A673 (cell line): ENCODE results near the gene IGFBPL1.

Source experiments
- CTCF ChIP-seq: fragments of 300-800, 200-600 bp; sonication (generic); conservative IDR thresholded peaks from 2 replicates; pipeline ENCODE4 v1.5.1; 2017; ENCODE audit warnings: low read depth, mild to moderate bottlenecking, antibody characterized with exemption, low read length, moderate library complexity, mixed read lengths
- EZH2 ChIP-seq: fragments of 200-600 bp; sonication (generic); IDR thresholded peaks from 2 replicates; pipeline ENCODE4 v1.6.1; 2017; ENCODE audit warnings: borderline replicate concordance, low read depth, mild to moderate bottlenecking, mixed read lengths, antibody characterized with exemption, low read length; ENCODE audit not compliant: poor library complexity, severe bottlenecking

DNA sequence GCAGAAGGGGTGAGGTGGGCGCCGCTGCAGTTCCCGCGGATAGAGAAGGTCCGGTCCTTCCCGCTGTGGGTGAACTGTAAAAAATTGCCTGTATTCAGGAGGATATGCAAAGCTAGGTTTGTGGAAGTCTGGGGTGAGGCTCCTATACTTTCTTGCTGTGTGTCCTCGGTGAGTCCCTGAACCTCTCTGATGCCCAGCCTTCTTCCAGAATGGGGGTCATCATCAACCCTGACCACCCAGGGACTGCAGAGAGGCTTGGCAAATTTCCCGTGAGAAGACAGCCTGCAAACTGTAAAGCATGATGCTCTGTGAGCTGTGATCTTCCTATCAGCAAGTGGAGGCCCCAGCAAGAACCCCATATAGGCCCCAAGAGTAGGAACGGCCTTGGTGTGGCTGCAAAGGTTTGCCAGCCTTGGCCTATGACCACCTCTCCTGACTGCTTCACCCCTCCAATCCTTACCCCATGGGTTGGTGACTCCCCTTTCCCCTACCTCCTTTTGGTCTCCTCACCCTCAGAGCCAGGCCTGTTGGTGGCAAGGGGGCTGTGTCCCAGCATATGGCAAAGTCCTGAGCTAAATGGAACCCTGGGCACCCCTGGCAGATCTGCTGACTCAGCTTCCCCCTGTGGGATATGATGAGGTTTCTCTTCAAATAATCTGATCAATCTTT lies 31.0 kb downstream of the IGFBPL1 start:
- no peak for TF ChIP-seq CTCF
- no peak for TF ChIP-seq EZH2
